ENCODE data around the gene MORN1. TPM values are rescaled to one million over a fixed set of nuclear protein-coding genes. Genes with fewer than 3 reads are reported as not detected.
A peak's percentile ranks its signal among the peaks of the same experiment; 100 is the strongest.

MORN1 gene
- total and polyA plus RNA-seq, 11 donors, result 2.2 to 8.2 (median 3.8) TPM

- Histone ChIP-seq H3K4me1 (peaks cover 0 to 16% (median 10%) of the 10 kb centered on the region in 12 donors), H3K9me3 (no peaks in the 10 kb centered on the region), H3K4me3 (no peak overlapping the region), H3K27me3 (no peaks in the 10 kb centered on the region), H3K36me3 (peaks cover 0 to 5% (median 0%) of the 10 kb centered on the region in 9 donors), H3K27ac (no peak overlapping the region)
- no peak for ATAC-seq
- intact Hi-C loops (cut with DNase I), result loop anchor here in 1 of 10 donors (5.0 kb wide), 1 partner anchor 70 kb away; no protein-coding TSS in a partner anchor
- DNase-seq, result peak in 3 of 5 donors; percentile 21 to 44 (median 31)
- 95 to 98% (median 96%) methylated on average over 29 to 30 of the region's 30 CpGs for WGBS, 4 donors
- TF ChIP-seq POLR2A (IDR thresholded peaks at IDR 0.05), result no peak
- TF ChIP-seq, protein P1, sequence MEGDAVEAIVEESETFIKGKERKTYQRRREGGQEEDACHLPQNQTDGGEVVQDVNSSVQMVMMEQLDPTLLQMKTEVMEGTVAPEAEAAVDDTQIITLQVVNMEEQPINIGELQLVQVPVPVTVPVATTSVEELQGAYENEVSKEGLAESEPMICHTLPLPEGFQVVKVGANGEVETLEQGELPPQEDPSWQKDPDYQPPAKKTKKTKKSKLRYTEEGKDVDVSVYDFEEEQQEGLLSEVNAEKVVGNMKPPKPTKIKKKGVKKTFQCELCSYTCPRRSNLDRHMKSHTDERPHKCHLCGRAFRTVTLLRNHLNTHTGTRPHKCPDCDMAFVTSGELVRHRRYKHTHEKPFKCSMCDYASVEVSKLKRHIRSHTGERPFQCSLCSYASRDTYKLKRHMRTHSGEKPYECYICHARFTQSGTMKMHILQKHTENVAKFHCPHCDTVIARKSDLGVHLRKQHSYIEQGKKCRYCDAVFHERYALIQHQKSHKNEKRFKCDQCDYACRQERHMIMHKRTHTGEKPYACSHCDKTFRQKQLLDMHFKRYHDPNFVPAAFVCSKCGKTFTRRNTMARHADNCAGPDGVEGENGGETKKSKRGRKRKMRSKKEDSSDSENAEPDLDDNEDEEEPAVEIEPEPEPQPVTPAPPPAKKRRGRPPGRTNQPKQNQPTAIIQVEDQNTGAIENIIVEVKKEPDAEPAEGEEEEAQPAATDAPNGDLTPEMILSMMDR (IDR thresholded peaks at IDR 0.05), result no peak
Observed at GRCh38 chr1:2386636-2387611, 4.4 kb downstream of the MORN1 start.

DNA sequence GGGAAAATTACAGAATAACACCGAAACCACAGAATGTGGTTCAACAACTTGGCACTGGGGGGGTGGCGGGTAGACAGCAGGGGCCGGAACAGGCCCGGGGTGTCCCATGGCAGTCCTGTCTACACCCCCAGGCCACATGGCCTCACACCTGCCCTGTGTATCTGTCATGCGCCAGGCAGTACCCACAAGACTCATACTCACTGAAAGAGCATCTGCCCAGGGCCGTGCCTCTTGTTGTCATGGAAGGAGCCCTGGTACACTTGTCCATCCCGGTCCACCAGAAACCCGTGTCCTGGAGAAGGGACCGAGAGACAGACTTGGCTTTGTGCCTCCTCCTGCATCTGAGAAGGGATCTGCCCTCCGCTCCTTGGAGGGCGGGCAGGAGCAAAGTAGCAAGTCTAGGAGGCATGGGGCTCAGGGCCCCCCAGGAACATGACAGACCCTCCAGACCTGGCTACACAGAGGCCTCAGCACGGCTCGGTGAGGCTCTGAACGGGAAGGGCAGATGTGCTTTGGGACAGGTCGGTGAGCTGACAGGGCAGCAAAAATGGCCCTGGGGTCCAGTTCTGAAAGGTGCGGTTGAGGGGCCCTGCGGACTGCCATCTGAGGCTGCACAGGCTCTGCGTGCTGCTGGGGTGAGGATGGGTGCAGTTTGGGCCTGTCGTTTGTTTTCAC is 5.6 kb downstream of the MORN1 start:
- peak in 3 of 5 donors; percentile 24 to 44 (median 25) for DNase-seq
- Histone ChIP-seq H3K4me3 (no peak overlapping the region), H3K4me1 (peaks cover 0 to 22% (median 13%) of the 10 kb centered on the region in 12 donors), H3K36me3 (peaks cover 0 to 5% (median 0%) of the 10 kb centered on the region in 9 donors), H3K27me3 (no peaks in the 10 kb centered on the region), H3K27ac (no peak overlapping the region), H3K9me3 (no peaks in the 10 kb centered on the region)
- 93 to 95% (median 93%) methylated on average over 12 to 19 of the region's 19 CpGs for WGBS, 4 donors
- intact Hi-C loops (cut with DNase I), result loop anchor here in 1 of 10 donors (5.0 kb wide), 1 partner anchor 68 kb away; no protein-coding TSS in a partner anchor
- ATAC-seq, result no peak
- no peak for TF ChIP-seq POLR2A (IDR thresholded peaks at IDR 0.05)
- TF ChIP-seq, protein P1 (IDR thresholded peaks at IDR 0.05), result no peak

- no peaks in the 10 kb centered on the region for H3K9me3 ChIP-seq
- no peak overlapping the region for H3K27ac ChIP-seq
- peaks cover 0 to 5% (median 0%) of the 10 kb centered on the region in 9 donors for H3K36me3 ChIP-seq
- ATAC-seq (no peak), DNase-seq (peak in 3 of 5 donors; percentile 23 to 64 (median 30))
- no peak overlapping the region for H3K4me3 ChIP-seq
- intact Hi-C loops (cut with DNase I), result loop anchor here in 7 of 10 donors (5.0 kb wide), 3 partner anchors 63 to 253 kb away; no protein-coding TSS in a partner anchor
- H3K4me1 ChIP-seq, result peaks cover 0 to 16% (median 8%) of the 10 kb centered on the region in 12 donors
- TF ChIP-seq, protein P1 (IDR thresholded peaks at IDR 0.05), result no peak
- 61 to 73% (median 71%) methylated on average over 34 to 41 of the region's 41 CpGs for WGBS, 4 donors
- H3K27me3 ChIP-seq, result no peaks in the 10 kb centered on the region
Observed at GRCh38 chr1:2384941-2385481, 6.3 kb downstream of the MORN1 start.
